ENCODE measurements around the gene CPLX3. TPM values are rescaled to one million over a fixed set of nuclear protein-coding genes. Genes with fewer than 3 reads are reported as not detected.

CPLX3 gene
- total and polyA plus RNA-seq, 2 of the 8 experiments (the other 6 are each of a cell fraction or from before 2014, with no cell fraction given), result 0.17 TPM; not detected in 1

DNA sequence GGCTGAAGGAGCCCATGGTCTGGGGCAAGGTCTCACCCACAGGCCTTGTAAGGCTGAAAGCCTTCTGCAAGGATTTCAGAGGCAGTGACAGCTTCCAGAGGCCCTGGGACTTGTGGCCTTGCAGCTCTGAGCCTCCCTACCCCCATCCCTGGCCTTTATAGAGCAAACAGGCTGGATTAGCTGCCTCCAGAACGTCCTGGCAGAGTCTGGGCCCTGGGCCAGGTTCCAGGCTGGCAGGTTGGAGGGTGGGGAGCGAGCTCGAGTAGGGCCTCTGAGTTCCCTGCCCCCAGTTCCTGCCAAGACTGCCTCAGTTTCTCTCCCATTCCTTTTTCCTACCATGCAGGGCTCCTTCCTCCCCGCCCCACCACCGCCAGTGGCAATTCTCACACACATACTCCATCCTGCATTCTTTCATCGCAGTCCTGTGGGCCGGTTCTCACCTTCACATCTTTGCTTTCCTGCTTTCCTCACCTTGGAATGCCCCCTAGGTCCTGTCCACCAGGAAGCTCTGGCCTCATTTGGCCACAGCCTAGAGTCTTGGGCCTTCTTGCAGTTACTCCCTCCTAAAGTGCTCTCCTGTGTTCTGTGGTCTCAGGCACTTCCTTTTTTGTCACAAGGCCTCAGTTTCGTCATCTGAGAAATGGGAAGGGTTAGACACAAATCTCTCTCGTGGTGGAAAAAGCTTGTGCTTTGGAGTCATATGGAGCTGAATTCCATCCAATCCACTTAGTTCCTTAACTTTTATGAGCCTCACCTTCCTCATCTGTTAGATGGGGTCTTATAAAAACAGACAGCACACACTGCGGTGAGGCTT, 11.1 kb upstream of the CPLX3 start:
- no peak overlapping the region for H2BK5ac ChIP-seq (ENCODE audit: low read depth, low read length)
- H2BK12ac ChIP-seq (ENCODE audit: low read depth, low read length), result no peak overlapping the region
- H3K4me1 ChIP-seq (replicated peaks in 1 of 4; ENCODE audit: control insufficient read depth in 3 of 4, insufficient read depth in 4 of 4, low read length in 3 of 4), result peaks cover 0 to 7% (median 4%) of the 10 kb centered on the region in 4 experiments; a peak in 5 of 7 replicates
- no peak overlapping the region for H2AFZ ChIP-seq (ENCODE audit: low read length)
- H3K36me3 ChIP-seq (ENCODE audit: control insufficient read depth in 2 of 4, insufficient read depth in 4 of 4, low read length in 3 of 4), result no peaks in the 10 kb centered on the region
- no peak overlapping the region for H2AK5ac ChIP-seq (ENCODE audit: low read depth, low read length)
- no peak overlapping the region for H2BK20ac ChIP-seq (ENCODE audit: low read length)
- no peak overlapping the region; the same call in 1 of the 2 replicates for H3K18ac ChIP-seq (ENCODE audit: extremely low read depth, low read length)
- H3K27me3 ChIP-seq (replicated peaks in 1 of 4; ENCODE audit: control insufficient read depth in 3 of 4, extremely low read depth in 1 of 4, insufficient read depth in 3 of 4, low read length in 3 of 4), result no peaks in the 10 kb centered on the region
- no peak overlapping the region for H3K4ac ChIP-seq (replicated peaks; ENCODE audit: insufficient read length, low read depth, low read length)
- POLR2A ChIA-PET (ENCODE audit: partially characterized antibody), result interaction anchor here (1.1 to 3.1 kb wide), 4 partner anchors 11 to 16 kb away, joined by 3 to 7 read pairs (median 4); partner anchors contain the start of gene CPLX3
- H3K4me2 ChIP-seq (ENCODE audit: insufficient read depth in 1 of 2, low read depth in 2 of 2, low read length in 2 of 2), result no peak overlapping the region
- no peak overlapping the region for H3K14ac ChIP-seq (ENCODE audit: insufficient read length)
- no peak overlapping the region for H4K91ac ChIP-seq (replicated peaks; ENCODE audit: insufficient read length, low read length)
- no peaks in the 10 kb centered on the region for H4K20me1 ChIP-seq (replicated peaks in 1 of 2; ENCODE audit: control insufficient read depth in 1 of 2, insufficient read depth in 2 of 2, low read length in 2 of 2)
- no peak for FAIRE-seq
- CTCF ChIA-PET (ENCODE audit: partially characterized antibody), result interaction anchor here (0.6 to 6.5 kb wide), 14 partner anchors 9 to 239 kb away, joined by 3 to 64 read pairs (median 4); partner anchors contain the start of gene CPLX3
- no peak overlapping the region for H2BK15ac ChIP-seq (ENCODE audit: low read length)
- 0 out of 2 replicates have a peak, but pooled peaks have one; percentile 33 for TF ChIP-seq KDM1A (IDR thresholded peaks at IDR 0.05; ENCODE audit: borderline replicate concordance, low read length)
- no peak for TF ChIP-seq RAD21 (IDR thresholded peaks at IDR 0.05 in 1 of 2, conservative IDR thresholded peaks at IDR 0.05 in 1 of 2; ENCODE audit: low read depth in 2 of 2, low read length in 2 of 2)
- WGBS, 2 experiments (ENCODE audit: extremely low coverage in 1 of 2, insufficient coverage in 1 of 2, insufficient read length in 1 of 2, insufficient replicate concordance in 2 of 2, low coverage in 1 of 2, low lambda C conversion rate in 2 of 2, missing lambda C conversion rate in 1 of 2), result 90% methylated on average over 10 of the region's 10 CpGs; no CpG with 5 or more reads in 1 of the 2 experiments
- H3K9me3 ChIP-seq (ENCODE audit: insufficient read depth in 2 of 2, low read depth in 1 of 2, low read length in 1 of 2), result no peaks in the 10 kb centered on the region
- no peak overlapping the region for H3K9ac ChIP-seq (replicated peaks in 1 of 4; ENCODE audit: extremely low read depth in 1 of 4, low read depth in 3 of 4, low read length in 3 of 4)
- H3K4me3 ChIP-seq (ENCODE audit: extremely low read depth in 1 of 4, insufficient read depth in 2 of 4, low read depth in 3 of 4, low read length in 4 of 4), result no peak overlapping the region
- H3K23ac ChIP-seq (ENCODE audit: insufficient read length), result no peak overlapping the region
- H4K8ac ChIP-seq (ENCODE audit: extremely low read depth, insufficient read depth, low read length), result no peak overlapping the region
- no peaks in the 10 kb centered on the region for H3K79me2 ChIP-seq (ENCODE audit: control insufficient read depth in 1 of 2, insufficient read depth in 2 of 2, low read length in 2 of 2)
- no peak overlapping the region for H3K56ac ChIP-seq (replicated peaks; ENCODE audit: insufficient read length, low read depth, low read length)
- no peak overlapping the region for H3K27ac ChIP-seq (ENCODE audit: low read depth, low read length)
- H3K79me1 ChIP-seq (ENCODE audit: low read depth, low read length), result no peaks in the 10 kb centered on the region
- no peaks in the 10 kb centered on the region for H3K23me2 ChIP-seq (ENCODE audit: low read depth, low read length)
- H2BK120ac ChIP-seq (replicated peaks; ENCODE audit: low read depth, low read length), result no peak overlapping the region
- no peak for DNase-seq (ENCODE audit: low read depth in 1 of 2, low spot score in 2 of 2)
- H4K5ac ChIP-seq (ENCODE audit: insufficient read length, low read depth, low read length), result no peak overlapping the region

All from H1 (cell line).